WTC11 (cell line): ENCODE results near the gene SIK2.

Experiments
- ATF3 ChIP-seq: sonication (generic); formaldehyde crosslinking; conservative IDR thresholded peaks from 2 replicates; pipeline ENCODE4 v1.8.1; 2022; ENCODE audit warnings: mild to moderate bottlenecking, missing genetic modification reagents
- CREB1 ChIP-seq: sonication (generic); formaldehyde crosslinking; IDR thresholded peaks from 2 replicates; pipeline ENCODE4 v1.8.0; 2023; ENCODE audit warnings: mild to moderate bottlenecking, missing genetic modification reagents
- CTCF ChIP-seq: fragments of 200-600 bp; IDR thresholded peaks from 2 replicates; pipeline ENCODE4 v1.8.0; 2022; ENCODE audit warnings: antibody characterized with exemption
- ESRRA ChIP-seq: sonication (generic); formaldehyde crosslinking; IDR thresholded peaks from 2 replicates; pipeline ENCODE4 v1.8.1; 2022; ENCODE audit warnings: mild to moderate bottlenecking, missing genetic modification reagents, borderline replicate concordance
- GTF2I ChIP-seq: fragments of 250-450 bp; sonication (Bioruptor Pico); conservative IDR thresholded peaks from 2 replicates; pipeline ENCODE4 v1.4.0; 2021; ENCODE audit warnings: mild to moderate bottlenecking
- IRF2 ChIP-seq: sonication (generic); formaldehyde crosslinking; IDR thresholded peaks from 2 replicates; pipeline ENCODE4 v1.8.0; 2022; ENCODE audit warnings: low read depth, missing genetic modification reagents, borderline replicate concordance
- MAX ChIP-seq: sonication (generic); formaldehyde crosslinking; IDR thresholded peaks from 2 replicates; pipeline ENCODE4 v1.8.0; 2022; ENCODE audit warnings: mild to moderate bottlenecking, missing genetic modification reagents
- MXD4 ChIP-seq: fragments of 250-450 bp; sonication (Bioruptor Pico); IDR thresholded peaks from 2 replicates; pipeline ENCODE4 v1.8.0; 2021; ENCODE audit warnings: mild to moderate bottlenecking, moderate library complexity, borderline replicate concordance
- PRRX2 ChIP-seq: fragments of 250-450 bp; sonication (Bioruptor Pico); IDR thresholded peaks from 2 replicates; pipeline ENCODE4 v1.8.0; 2021; ENCODE audit warnings: mild to moderate bottlenecking
- RELA ChIP-seq: sonication (generic); formaldehyde crosslinking; IDR thresholded peaks from 2 replicates; pipeline ENCODE4 v1.8.1; 2022; ENCODE audit warnings: missing genetic modification reagents, mild to moderate bottlenecking, borderline replicate concordance
- USF2 ChIP-seq: sonication (generic); formaldehyde crosslinking; IDR thresholded peaks from 2 replicates; pipeline ENCODE4 v1.8.1; 2023; ENCODE audit warnings: mild to moderate bottlenecking, missing genetic modification reagents, moderate library complexity
- TF ChIP-seq, protein P1 (sequence below): sonication (generic); formaldehyde crosslinking; IDR thresholded peaks from 2 replicates; pipeline ENCODE4 v1.8.1; 2023; ENCODE audit warnings: mild to moderate bottlenecking, missing genetic modification reagents, moderate library complexity

DNA sequence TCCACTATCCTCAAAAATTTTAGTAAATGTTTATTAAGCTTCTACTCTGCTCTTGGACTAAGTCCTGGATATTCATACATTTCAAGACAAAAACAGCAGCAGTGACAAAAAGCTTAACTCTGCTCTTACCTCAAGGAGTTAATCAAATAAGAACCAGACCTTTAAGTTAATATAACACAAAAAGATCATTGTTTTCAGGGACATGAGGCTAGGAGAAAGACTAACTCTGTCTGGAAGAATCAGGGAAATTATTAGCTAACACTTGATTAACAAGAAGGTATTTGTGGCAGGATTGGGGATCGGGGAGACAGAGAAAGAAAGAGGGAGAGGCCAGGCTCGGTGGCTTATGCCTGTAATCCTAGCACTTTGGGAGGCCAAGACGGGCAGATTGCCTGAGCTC is 89.5 kb downstream of the SIK2 start:
- TF ChIP-seq CTCF (no peak), PRRX2 (CRISPR knock-in tag) (no peak), ESRRA (CRISPR knock-in tag) (no peak), USF2 (CRISPR knock-in tag) (no peak), GTF2I (no peak), ATF3 (CRISPR knock-in tag) (no peak), CREB1 (CRISPR knock-in tag) (no peak), IRF2 (CRISPR knock-in tag) (no peak), RELA (CRISPR knock-in tag) (no peak), MAX (CRISPR knock-in tag) (no peak), MXD4 (no peak)
- TF ChIP-seq, protein P1, sequence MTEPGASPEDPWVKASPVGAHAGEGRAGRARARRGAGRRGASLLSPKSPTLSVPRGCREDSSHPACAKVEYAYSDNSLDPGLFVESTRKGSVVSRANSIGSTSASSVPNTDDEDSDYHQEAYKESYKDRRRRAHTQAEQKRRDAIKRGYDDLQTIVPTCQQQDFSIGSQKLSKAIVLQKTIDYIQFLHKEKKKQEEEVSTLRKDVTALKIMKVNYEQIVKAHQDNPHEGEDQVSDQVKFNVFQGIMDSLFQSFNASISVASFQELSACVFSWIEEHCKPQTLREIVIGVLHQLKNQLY (CRISPR knock-in tag), result no peak
